SU-DHL-6 (cell line): ENCODE measurements around the gene ATP1B2.

Source experiments
- CTCF ChIP-seq: fragments of 200-600 bp; sonication (generic); IDR thresholded peaks from one replicate; pipeline ENCODE4 v1.5.1; 2017; ENCODE audit warnings: antibody characterized with exemption, mild to moderate bottlenecking, low read length, moderate library complexity; ENCODE audit not compliant: insufficient read depth, poor library complexity, severe bottlenecking
- EZH2phosphoT487 ChIP-seq: fragments of 200-600 bp; sonication (generic), shearing (Covaris generic); conservative IDR thresholded peaks from 2 replicates; pipeline ENCODE4 v1.6.1; 2018; ENCODE audit warnings: mild to moderate bottlenecking, antibody characterized with exemption, low read length, moderate library complexity, mixed read lengths

GRCh38 chr17:7652388-7653356 lies 1.9 kb downstream of the ATP1B2 start:
- TF ChIP-seq CTCF: no peak
- no peak for TF ChIP-seq EZH2phosphoT487
